Chondrocyte (in vitro differentiated cells): ENCODE results near the gene RNASE4. TPM values are rescaled to one million over a fixed set of nuclear protein-coding genes. Genes with fewer than 3 reads are reported as not detected.
A peak's percentile ranks its signal among the peaks of the same experiment; 100 is the strongest.

Source experiments
- DNase-seq: peaks from one replicate; pipeline ENCODE4 v3.0.0; 2021; ENCODE audit warnings: mixed read lengths, low spot score
- H3K27ac Mint-ChIP-seq: one replicate; pipeline ENCODE4 v1.8.0; 2021; ENCODE audit warnings: mild to moderate bottlenecking, moderate library complexity, mixed read lengths; ENCODE audit not compliant: unreplicated experiment
- H3K27me3 Mint-ChIP-seq: 2 replicates; pipeline ENCODE4 v1.8.0; 2021; ENCODE audit warnings: low read depth, mixed read lengths
- H3K36me3 Mint-ChIP-seq: 2 replicates; pipeline ENCODE4 v1.8.0; 2021; ENCODE audit warnings: low read depth, mixed read lengths
- H3K4me1 Mint-ChIP-seq: 2 replicates; pipeline ENCODE4 v1.8.0; 2021; ENCODE audit warnings: low read depth, mild to moderate bottlenecking, mixed read lengths
- H3K4me3 Mint-ChIP-seq: one replicate; pipeline ENCODE4 v1.8.0; 2021; ENCODE audit warnings: mild to moderate bottlenecking, moderate library complexity, mixed read lengths; ENCODE audit not compliant: unreplicated experiment
- H3K9me3 Mint-ChIP-seq: 2 replicates; pipeline ENCODE4 v1.8.0; 2021; ENCODE audit warnings: low read depth, mixed read lengths
- total RNA-seq: library from RNA; stranded (reverse); gene quantifications from 3 replicates; pipeline ENCODE4 v1.2.1, GENCODE V29; 2021
- TF ChIP-seq, protein P1 (sequence below): fragments of 200-600 bp; sonication (generic); IDR thresholded peaks from 2 replicates; pipeline ENCODE4 v1.5.0; 2021; ENCODE audit warnings: antibody characterized with exemption, mild to moderate bottlenecking, moderate library complexity

Gene RNASE4
- total RNA-seq, 1 donor from 2014 or later = 28.5 TPM

DNA sequence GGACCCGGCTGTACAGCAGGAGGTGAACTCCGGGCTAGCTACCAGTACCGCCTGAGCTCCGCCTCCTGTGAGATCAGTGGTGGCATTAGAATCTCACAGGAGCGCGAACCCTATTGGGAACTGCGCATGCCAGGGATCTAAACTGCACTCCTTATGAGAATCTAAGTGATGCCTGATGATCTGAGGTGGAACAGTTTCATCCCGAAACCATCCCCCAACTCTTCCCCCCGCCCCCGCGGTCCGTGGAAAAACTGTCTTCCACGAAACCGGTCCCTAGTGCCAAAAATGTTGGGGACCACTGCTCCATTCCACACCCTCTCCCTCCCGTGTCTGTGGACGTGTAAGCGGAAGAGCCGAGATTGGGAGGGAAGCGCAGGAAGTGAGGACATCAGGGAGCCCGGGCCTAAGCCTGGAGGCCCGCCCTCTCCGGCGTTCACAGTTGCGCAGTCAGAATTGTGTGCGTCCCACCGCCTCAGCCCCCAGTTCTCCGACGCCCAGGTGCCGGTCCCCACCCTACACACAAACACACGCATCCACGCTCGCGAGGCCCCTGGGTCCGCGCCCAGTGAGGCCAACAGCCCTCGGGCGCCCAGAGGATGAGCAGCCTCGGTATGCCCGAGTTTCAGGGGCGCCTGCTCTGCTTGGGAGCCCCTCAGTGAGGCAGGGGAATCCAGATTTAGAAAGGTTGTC lies 1.8 kb upstream of the RNASE4 start:
- Mint-ChIP-seq H3K9me3 (no peaks in the 10 kb centered on the region), H3K4me3 (no peak overlapping the region), H3K36me3 (no peaks in the 10 kb centered on the region), H3K27me3 (no peaks in the 10 kb centered on the region), H3K4me1 (peaks cover 40% of the 10 kb centered on the region), H3K27ac (no peak overlapping the region)
- DNase-seq = peak; percentile 95
- TF ChIP-seq, protein P1, sequence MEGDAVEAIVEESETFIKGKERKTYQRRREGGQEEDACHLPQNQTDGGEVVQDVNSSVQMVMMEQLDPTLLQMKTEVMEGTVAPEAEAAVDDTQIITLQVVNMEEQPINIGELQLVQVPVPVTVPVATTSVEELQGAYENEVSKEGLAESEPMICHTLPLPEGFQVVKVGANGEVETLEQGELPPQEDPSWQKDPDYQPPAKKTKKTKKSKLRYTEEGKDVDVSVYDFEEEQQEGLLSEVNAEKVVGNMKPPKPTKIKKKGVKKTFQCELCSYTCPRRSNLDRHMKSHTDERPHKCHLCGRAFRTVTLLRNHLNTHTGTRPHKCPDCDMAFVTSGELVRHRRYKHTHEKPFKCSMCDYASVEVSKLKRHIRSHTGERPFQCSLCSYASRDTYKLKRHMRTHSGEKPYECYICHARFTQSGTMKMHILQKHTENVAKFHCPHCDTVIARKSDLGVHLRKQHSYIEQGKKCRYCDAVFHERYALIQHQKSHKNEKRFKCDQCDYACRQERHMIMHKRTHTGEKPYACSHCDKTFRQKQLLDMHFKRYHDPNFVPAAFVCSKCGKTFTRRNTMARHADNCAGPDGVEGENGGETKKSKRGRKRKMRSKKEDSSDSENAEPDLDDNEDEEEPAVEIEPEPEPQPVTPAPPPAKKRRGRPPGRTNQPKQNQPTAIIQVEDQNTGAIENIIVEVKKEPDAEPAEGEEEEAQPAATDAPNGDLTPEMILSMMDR = no peak

DNA sequence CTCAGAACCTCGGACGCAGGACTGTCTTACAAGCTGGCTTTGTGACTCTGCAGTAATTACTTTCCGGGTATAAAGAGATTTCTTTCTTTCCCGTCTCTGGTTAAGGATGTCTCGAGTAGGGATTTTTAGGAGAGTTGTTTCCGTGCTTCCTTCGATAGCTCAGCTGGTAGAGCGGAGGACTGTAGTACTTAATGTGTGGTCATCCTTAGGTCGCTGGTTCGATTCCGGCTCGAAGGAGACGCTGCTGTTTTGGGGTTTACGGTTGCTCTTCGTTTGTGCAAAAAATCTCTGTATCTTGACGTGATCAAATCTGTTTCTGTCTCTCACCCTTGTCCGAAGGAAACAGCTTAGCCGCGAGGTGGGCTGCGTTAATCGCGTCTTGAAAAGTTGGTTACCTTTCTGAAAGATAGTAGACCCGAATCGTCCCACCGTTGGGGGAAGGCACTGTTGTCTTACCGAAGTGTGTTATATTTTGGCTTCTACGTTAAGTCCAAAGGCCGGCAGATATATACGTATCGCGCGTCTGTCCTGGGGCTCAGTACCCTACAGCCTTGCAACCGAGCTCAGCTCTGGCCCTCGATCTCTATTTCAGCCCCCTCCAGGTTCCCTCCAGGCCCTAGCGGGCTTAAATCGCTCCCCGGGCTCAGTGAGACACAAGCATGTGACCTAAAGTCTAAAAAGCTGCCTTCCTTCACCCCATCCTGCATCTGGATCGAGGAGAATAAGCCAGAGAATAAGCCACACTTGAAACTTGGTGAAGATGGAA lies 1.1 kb upstream of the RNASE4 start:
- H3K9me3 Mint-ChIP-seq = no peaks in the 10 kb centered on the region
- TF ChIP-seq, protein P1 = no peak
- H3K36me3 Mint-ChIP-seq = no peaks in the 10 kb centered on the region
- no peak overlapping the region for H3K4me3 Mint-ChIP-seq
- peaks cover 40% of the 10 kb centered on the region for H3K4me1 Mint-ChIP-seq
- H3K27me3 Mint-ChIP-seq = no peaks in the 10 kb centered on the region
- DNase-seq = no peak
- H3K27ac Mint-ChIP-seq = no peak overlapping the region

DNA sequence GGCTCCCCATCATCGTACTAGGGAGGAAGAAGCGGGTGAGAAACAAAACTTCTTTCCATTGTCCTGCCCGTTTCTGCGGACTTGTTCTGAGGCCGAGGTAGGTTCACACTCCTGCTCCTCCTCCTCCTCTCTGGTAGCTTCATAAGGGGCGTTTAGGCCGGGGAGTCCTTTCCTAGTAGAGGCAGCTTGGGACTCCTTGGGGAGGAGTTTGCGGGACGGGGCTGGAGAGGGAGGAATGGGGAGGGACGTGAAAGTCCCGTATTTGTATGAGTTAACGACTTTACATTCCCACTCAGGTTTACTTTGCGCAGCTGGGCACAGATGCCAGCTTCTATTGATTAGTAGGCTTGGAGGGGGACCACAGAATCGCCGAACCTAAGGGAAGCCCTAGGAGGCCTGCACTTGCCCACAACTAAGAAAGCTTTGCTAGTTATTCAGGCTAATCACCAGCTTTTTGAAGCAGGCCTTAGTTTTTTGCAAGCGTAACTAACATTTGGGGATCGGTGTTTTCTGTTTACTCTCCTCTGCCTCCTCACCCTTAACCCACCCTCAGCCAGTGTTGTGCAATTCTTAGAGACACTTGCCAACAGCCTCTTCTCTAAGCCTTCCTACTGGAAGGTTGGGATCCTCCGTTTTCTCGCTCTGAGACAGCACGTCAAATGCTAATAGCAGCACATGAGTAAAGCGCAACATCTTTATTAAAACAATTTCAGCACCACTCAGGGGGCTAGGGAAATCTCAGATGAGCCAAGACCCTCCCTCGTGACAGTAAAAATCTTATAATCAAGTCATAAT lies 499 bp downstream of the RNASE4 start:
- no peaks in the 10 kb centered on the region for H3K36me3 Mint-ChIP-seq
- DNase-seq = no peak

DNA sequence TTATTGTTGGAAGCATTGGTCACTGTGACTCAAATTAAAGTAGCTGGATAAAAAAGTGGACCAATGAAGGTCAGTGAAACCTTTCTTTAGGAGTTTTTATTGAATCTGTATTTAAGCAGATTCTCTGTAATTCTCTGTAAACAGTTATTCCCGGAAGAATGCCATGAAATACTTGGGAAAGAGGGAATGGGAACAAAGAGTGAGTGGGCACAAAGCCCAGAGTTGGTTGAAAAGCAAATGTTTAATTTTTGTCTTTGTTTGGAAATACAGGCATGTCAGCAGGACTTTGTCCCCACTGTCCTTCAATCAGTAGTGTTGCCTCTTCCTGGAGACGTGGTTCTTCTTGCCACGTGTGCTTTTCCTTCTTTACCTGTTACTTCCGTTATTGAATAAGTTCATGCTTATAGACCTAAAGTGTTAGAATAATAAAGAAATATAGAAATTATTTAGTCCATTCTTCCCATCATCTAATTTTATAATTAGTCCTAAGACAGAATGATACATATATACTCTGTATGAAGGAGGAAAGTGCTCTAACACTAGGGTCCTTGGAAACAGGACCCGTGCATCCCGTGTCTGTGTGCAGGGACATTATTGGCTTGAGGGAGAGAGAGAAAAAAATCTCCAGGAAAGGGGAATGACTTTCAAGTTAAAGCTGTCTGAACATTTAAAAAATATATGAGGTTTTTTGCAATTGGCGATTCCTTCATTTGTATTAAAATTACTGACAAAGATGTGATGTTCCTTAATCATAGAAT lies 2.2 kb downstream of the RNASE4 start:
- H3K4me1 Mint-ChIP-seq = peaks cover 36% of the 10 kb centered on the region
- TF ChIP-seq, protein P1 = no peak
- no peaks in the 10 kb centered on the region for H3K9me3 Mint-ChIP-seq
- no peak for DNase-seq
- no peak overlapping the region for H3K27ac Mint-ChIP-seq
- no peaks in the 10 kb centered on the region for H3K27me3 Mint-ChIP-seq
- H3K36me3 Mint-ChIP-seq = no peaks in the 10 kb centered on the region
- H3K4me3 Mint-ChIP-seq = no peak overlapping the region

More for the DNA sequence above, 499 bp downstream of the RNASE4 start:
- TF ChIP-seq, protein P1 = no peak
- H3K4me3 Mint-ChIP-seq = no peak overlapping the region
- H3K27me3 Mint-ChIP-seq = no peaks in the 10 kb centered on the region
- H3K27ac Mint-ChIP-seq = no peak overlapping the region
- H3K4me1 Mint-ChIP-seq = peaks cover 40% of the 10 kb centered on the region
- H3K9me3 Mint-ChIP-seq = no peaks in the 10 kb centered on the region
